NCI-H82 treated with DMSO at 0.1 percent for 48 hours (cell line): Measurements from ENCODE around the gene CCDC74A.
"Not testable (repeated sequence)": the region's sequence is repeated elsewhere in the genome, so short reads cannot be mapped to it uniquely, and the experiment has no call there.

Source experiments
- DNase-seq: peaks from one replicate; lab custom pipeline; 2025; ENCODE audit not compliant: unreplicated experiment; lab: John Stamatoyannopoulos, UW

The CCDC74A gene

DNA sequence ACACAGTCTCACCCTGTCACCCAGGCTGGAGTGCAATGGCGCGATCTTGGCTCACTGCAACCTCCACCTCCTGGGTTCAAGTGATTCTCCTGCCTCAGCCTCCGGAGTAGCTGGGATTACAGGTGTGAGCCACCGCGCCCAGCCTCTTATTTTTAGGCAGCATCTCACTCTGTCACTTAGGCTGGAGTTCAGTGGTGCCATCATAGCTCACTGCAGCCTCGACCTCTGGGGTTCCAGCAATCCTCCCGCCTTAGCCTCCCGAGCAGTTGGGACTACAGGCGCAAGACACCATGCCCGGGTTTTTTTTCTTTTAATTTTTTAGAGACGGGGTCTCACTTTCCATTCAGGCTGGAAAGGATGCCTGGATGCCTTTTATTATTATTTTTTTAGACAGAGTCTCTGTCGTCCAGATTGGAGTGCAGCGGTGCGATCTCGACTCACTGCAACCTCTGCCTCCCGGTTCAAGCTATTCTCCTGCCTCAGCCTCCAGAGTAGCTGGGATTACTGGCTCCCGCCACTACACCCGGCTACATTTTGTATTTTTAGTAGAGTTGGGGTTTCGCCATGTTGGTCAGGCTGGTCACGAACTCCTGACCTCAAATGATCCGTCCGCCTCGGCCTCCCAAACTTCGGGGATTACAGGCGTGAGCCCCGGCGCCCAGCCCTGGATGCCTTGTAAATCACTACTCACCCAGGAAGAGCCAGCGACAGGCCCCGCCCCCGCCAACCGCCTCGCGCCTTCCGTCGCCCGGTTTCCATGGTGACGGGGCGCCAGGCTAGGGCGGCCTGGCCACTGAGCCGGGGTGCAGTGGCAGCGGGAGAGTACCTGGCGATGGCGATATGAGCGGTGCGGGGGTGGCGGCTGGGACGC, at the start of gene CCDC74A:
TSS of gene CCDC74A (plus strand) at position 758 of the 871 bp plus-strand sequence. CDS start at position 841, 83 bp downstream.
- peak; percentile 6 for DNase-seq

DNA sequence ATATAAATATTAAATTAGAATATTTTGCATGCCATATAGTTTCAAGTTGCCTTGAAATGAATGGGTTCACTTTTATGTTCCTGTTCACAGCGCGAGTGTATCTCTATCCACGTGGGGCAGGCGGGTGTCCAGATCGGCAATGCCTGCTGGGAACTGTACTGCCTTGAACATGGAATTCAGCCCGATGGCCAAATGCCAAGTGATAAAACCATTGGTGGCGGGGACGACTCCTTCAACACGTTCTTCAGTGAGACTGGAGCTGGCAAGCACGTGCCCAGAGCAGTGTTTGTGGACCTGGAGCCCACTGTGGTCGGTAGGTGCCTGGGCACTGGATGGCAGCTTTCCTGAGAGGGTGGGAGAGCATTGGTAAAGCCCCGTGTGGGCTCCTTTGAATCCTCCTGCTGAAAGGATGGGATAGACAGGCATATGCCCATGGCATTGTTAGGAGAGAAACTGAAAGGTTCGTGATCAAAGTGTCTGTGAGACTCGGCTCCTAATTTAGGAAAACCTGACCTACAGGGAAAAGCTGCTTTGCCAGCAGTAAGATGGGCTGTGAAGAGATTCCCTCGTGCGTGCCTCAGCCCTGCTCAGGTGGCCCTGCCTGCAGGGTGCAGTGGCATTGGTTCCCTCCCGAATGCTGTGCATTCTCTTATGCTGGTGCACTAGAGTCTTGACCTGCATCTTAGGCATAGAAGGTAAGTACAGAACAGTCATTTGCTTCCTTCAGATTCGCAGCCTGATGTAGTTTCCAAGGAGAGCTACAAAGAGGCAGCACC, 49.4 kb upstream of the CCDC74A start:
- DNase-seq = not testable (repeated sequence)

GRCh38 chr2:131478850-131479461, 48.7 kb upstream of the CCDC74A start:
- DNase-seq = not testable (repeated sequence)

DNA sequence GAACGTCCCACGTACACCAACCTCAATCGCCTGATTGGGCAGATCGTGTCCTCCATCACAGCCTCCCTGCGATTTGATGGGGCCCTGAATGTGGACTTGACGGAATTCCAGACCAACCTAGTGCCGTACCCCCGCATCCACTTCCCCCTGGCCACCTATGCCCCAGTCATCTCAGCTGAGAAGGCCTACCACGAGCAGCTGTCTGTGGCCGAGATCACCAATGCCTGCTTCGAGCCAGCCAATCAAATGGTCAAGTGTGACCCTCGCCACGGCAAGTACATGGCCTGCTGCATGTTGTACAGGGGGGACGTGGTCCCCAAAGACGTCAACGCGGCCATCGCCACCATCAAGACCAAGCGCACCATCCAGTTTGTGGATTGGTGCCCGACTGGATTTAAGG, 47.3 kb upstream of the CCDC74A start:
- not testable (repeated sequence) for DNase-seq

- not testable (repeated sequence) for DNase-seq
These were observed 45.1 kb upstream of the CCDC74A start for GRCh38 chr2:131482506-131483155.

DNA sequence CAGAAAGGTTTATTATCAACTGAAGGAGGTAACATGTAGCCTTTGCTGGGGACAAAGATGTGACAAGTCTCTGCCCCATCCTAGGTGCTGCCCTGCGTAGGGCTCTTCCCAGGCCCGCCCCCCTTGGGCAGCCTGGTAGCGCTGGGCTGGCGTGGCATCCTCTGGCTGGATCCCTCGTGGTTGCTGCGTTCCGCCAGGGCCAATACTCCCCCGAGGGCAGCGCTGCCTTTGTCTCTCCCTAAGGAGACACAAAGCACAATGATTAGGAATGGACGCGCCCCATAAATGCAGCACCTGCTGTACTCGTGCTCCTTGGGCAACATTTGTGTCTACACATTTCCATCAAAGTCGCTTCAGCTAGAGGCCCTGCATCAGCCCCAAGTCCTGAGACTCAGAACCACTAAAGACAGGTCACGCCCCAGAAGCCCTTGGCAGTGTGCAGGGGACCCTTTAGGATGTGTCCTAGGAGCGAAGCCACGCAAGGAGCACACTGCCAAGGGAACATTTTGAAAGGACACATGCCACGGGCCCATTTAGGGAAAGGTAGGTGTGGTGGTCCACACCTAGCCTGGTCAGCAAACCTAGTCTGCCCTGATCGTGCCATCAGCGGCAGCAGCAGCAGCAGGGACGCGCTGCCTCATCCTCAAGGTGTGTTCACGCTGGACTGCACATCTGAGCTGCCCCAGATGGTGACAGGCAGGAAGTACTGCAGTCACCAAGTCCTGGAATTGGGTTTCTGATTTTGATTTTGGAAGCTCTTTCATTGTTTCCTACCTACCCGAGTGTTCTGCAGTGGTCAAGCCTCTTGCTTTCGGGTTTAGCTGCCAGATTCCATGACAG, 43.5 kb upstream of the CCDC74A start:
- DNase-seq = not testable (repeated sequence)

- not testable (repeated sequence) for DNase-seq
These were observed 42.7 kb upstream of the CCDC74A start for GRCh38 chr2:131484906-131485460.

- not testable (repeated sequence) for DNase-seq
These were observed 41.3 kb upstream of the CCDC74A start for GRCh38 chr2:131486201-131486902.

DNA sequence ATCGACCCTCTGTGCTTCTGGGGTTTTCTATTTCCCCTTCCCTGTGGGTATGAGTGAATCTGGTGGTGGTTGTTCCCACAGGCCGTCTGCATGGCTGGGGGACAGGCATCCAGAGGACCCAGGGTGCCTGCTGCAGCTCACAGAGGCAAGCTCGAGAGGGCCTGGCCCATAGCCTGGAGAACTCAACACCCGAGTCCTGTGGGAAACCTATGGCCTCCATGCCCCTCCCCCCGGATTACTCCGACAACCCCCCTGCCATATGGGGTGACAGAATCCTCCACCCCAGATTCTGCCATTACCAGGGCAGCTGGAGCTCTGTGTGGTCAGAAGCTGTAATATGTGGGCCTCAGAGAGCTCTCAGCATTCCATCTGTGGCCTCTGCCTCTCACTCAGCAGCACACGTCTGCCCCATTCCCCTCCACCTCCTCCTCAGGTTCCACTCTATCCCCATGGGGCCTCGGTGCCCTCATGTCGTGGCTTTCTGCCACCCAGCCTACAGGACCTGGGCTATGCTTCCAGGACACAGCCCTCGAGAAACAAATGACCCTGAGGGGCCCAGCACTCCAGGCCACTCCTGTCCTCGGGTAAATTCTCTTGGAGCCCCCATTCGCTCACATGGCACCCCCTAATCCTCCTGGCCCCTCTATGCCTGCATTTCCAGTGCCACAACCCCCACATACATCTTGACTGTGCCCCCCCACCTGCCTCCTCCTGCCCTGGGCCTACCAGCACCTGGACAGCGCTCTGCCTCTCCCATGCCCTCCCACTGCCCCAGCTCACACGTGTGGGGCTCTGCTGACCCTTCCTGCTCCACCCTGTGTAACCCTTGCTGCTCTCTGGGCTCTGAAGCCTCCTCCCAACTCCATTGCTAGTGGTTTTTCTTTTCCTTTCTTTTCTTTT, 39.1 kb upstream of the CCDC74A start:
- no peak for DNase-seq

DNA sequence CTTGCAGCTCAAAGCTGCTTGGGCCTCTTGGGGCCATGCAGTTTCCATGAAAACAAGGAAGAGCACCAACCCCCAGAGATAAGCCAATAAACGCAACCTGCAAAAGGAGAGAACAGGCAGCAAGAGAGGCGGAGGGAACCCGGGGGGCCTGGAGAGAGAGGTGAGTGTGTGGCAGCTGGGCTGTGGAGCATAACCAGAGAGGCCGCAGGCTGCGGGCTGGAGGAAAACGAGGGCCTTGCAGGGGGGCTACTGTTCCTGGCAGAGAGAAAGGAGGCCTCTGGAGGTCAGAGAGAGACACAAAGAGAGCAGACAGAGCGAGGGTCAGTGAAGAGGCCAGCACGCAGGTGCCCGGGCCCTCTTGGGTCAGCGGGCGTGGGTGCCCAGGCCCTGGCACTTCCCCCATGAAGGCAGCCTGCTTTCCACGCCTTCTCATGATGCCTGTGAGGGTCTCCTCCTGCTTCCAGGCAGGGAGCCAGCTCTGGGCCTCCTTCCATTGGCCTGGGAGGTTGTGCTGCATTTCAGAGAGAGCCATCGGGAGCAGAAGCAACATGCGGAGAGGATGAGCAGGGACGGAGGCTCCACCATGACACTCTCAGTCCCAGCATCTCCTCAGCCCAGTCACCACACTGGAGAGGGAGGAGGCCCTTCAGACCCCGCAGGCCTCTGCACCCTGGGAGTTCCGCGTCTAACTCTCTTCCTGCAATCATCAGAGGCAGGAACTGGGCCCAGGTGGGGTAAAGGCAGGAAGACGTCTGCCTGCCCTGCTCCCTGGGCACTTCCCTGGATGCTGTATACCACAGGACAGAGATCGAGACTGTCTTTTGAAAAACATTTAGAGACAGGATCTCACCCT, 36.8 kb upstream of the CCDC74A start:
- DNase-seq = peak; percentile 45

GRCh38 chr2:131491469-131491836, 36.2 kb upstream of the CCDC74A start:
- not testable (repeated sequence) for DNase-seq

- DNase-seq = not testable (repeated sequence)
These were observed 35.7 kb upstream of the CCDC74A start, which contains the start of gene MZT2A for GRCh38 chr2:131492015-131492417. TSS of gene MZT2A (minus strand) at chr2:131492397. CDS start at chr2:131492376, 21 bp downstream.

DNA sequence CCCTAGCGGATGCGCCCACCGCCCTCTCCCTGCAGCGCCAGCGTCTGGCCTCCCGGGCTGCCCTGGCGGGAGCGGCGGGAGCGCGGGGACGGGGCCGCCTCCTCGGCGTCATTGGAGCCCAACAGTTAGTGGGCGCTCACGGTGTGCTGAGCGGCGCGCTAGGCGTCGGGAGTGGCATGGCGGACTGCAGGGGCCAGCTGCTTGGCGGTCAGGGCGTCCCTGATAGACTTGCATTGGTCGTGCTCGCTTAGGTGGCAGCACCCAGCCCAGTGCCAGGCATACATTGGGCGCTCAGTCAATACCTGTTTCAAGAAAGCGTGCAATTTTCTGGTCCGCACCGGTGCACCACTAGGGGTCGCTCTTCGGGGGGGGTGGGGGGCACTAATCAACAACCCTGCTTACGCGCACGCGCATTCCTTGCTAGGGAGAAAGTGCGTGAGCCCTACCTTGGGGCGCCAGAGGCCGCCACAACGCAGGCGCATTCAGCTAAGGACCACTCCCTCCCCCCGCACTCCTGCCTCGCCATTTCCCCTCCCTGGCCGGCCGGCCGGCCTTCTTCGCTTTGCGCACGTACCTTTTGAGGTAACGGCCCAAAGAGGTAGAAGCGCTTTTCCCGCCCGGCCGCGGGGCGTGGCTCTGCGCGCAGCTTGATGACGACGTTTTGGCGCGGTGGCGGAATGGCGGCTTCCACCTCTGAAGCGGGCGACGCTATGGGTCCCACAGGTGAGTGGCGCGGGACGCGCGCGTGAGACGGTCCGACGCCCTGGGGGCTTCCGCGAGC, 35.1 kb upstream of the CCDC74A start:
- peak; percentile 81 for DNase-seq

- DNase-seq = no peak
These were observed 34.3 kb upstream of the CCDC74A start for GRCh38 chr2:131493199-131493968.

GRCh38 chr2:131495506-131495905, 32.2 kb upstream of the CCDC74A start:
- DNase-seq = not testable (repeated sequence)
